DOHH2 (cell line): ENCODE results near the gene RAMP3.

ENCODE experiments used
- H3F3A ChIP-seq: fragments of 200-600 bp; sonication (generic), shearing (Covaris generic); 2 replicates; pipeline ENCODE4 v1.6.0; 2016; ENCODE audit warnings: antibody characterized with exemption, mild to moderate bottlenecking; ENCODE audit not compliant: control insufficient read depth, insufficient read depth
- H3K27ac ChIP-seq: fragments of 200-600 bp; sonication (generic); 2 replicates; pipeline ENCODE4 v1.5.1; 2014; ENCODE audit warnings: low read depth, mild to moderate bottlenecking, low read length, moderate library complexity
- H3K27me3 ChIP-seq: fragments of 200-600 bp; sonication (generic); 2 replicates; pipeline ENCODE4 v1.6.1; 2014; ENCODE audit warnings: mild to moderate bottlenecking, low read length, mixed read lengths; ENCODE audit not compliant: control insufficient read depth
- H3K36me3 ChIP-seq: fragments of 200-600 bp; sonication (generic); 2 replicates; pipeline ENCODE4 v1.6.1; 2014; ENCODE audit warnings: mild to moderate bottlenecking, low read length, moderate library complexity, mixed read lengths; ENCODE audit not compliant: control insufficient read depth
- H3K4me1 ChIP-seq: fragments of 200-600 bp; sonication (generic); 2 replicates; pipeline ENCODE4 v1.6.1; 2014; ENCODE audit warnings: mild to moderate bottlenecking, low read length, mixed read lengths; ENCODE audit not compliant: control insufficient read depth
- H3K4me2 ChIP-seq: fragments of 200-600 bp; sonication (generic); 2 replicates; pipeline ENCODE4 v1.6.0; 2014; ENCODE audit warnings: mild to moderate bottlenecking, low read length, moderate library complexity
- H3K4me3 ChIP-seq: fragments of 200-600 bp; sonication (generic); 2 replicates; pipeline ENCODE4 v1.5.1; 2014; ENCODE audit warnings: mild to moderate bottlenecking, low read length, mixed read lengths
- H3K79me2 ChIP-seq: fragments of 200-600 bp; sonication (generic); 2 replicates; pipeline ENCODE4 v1.6.1; 2014; ENCODE audit warnings: mild to moderate bottlenecking, low read length, mixed read lengths; ENCODE audit not compliant: control insufficient read depth
- H3K9me2 ChIP-seq: fragments of 200-600 bp; sonication (generic); replicated peaks from 2 replicates; pipeline ENCODE4 v1.6.1; 2014; ENCODE audit warnings: mild to moderate bottlenecking, low read length, mixed read lengths; ENCODE audit not compliant: control insufficient read depth
- H3K9me3 ChIP-seq: fragments of 200-600 bp; sonication (generic); 2 replicates; pipeline ENCODE4 v1.6.1; 2014; ENCODE audit warnings: antibody characterized with exemption, low read length, mixed read lengths; ENCODE audit not compliant: control insufficient read depth, insufficient read depth
- H4K20me1 ChIP-seq: fragments of 200-600 bp; sonication (generic); 2 replicates; pipeline ENCODE4 v1.6.0; 2014; ENCODE audit warnings: low read depth, mild to moderate bottlenecking, antibody characterized with exemption, low read length, moderate library complexity; ENCODE audit not compliant: control insufficient read depth, insufficient read depth
- EZH2phosphoT487 ChIP-seq: fragments of 200-600 bp; sonication (generic); IDR thresholded peaks from 2 replicates; pipeline ENCODE4 v1.6.1; 2017; ENCODE audit warnings: borderline replicate concordance, mild to moderate bottlenecking, antibody characterized with exemption, low read length, moderate library complexity, mixed read lengths
- TF ChIP-seq, protein P1 (sequence below): fragments of 200-600 bp; sonication (generic); IDR thresholded peaks from one replicate; pipeline ENCODE4 v1.5.1; 2014; ENCODE audit warnings: antibody characterized with exemption, mild to moderate bottlenecking, low read depth, low read length; ENCODE audit not compliant: poor library complexity, severe bottlenecking

The RAMP3 gene

DNA sequence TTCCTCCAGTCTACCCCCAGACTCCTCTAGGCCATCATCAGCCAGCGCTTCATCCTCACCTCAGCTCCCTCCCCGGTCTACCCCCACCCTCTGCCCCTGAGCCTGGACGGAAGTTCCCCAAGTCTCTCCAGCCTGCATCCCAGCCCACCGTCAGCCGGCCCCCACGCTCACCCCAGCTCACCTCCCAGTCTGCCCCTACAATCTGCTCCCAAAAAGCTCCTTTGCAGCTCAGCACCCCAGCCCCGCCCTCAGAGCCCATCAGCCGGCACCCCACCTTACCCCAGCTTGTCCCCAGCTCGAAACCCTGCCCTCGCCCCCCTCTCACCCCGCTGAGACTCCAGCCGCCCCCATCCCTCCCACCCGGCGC is 322 bp upstream of the RAMP3 start:
- Histone ChIP-seq H3K4me3 (no peak overlapping the region), H3K9me2 (no peaks in the 10 kb centered on the region), H3K27me3 (peaks cover 23% of the 10 kb centered on the region), H3K9me3 (no peaks in the 10 kb centered on the region), H3F3A (no peaks in the 10 kb centered on the region), H3K36me3 (no peaks in the 10 kb centered on the region), H3K27ac (no peak overlapping the region), H4K20me1 (no peaks in the 10 kb centered on the region), H3K4me1 (peaks cover 9% of the 10 kb centered on the region), H3K79me2 (no peaks in the 10 kb centered on the region), H3K4me2 (no peak overlapping the region)
- TF ChIP-seq, protein P1, sequence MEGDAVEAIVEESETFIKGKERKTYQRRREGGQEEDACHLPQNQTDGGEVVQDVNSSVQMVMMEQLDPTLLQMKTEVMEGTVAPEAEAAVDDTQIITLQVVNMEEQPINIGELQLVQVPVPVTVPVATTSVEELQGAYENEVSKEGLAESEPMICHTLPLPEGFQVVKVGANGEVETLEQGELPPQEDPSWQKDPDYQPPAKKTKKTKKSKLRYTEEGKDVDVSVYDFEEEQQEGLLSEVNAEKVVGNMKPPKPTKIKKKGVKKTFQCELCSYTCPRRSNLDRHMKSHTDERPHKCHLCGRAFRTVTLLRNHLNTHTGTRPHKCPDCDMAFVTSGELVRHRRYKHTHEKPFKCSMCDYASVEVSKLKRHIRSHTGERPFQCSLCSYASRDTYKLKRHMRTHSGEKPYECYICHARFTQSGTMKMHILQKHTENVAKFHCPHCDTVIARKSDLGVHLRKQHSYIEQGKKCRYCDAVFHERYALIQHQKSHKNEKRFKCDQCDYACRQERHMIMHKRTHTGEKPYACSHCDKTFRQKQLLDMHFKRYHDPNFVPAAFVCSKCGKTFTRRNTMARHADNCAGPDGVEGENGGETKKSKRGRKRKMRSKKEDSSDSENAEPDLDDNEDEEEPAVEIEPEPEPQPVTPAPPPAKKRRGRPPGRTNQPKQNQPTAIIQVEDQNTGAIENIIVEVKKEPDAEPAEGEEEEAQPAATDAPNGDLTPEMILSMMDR, result no peak
- TF ChIP-seq EZH2phosphoT487, result no peak

DNA sequence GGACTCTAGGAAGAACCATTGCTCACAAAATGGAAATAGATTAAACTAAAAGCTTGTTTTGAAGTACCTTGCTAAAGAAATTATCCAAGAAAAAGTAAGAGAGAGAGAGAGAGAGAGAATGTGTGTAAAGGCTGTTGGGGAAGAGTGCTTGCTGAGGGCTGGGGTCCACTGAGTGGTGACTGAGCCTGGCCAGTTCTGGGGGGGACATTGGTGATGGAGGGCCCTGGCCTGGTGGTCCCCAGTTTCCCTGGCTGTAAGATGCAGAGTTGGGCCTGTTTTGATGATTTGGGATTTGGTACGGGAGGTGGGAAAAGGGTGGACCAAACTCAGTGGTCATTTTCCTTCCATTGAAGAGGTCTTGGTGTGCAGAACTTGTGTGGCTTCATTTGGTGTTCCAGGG is 880 bp downstream of the RAMP3 start:
- H3K9me3 ChIP-seq, result no peaks in the 10 kb centered on the region
- no peak overlapping the region for H3K4me2 ChIP-seq
- peaks cover 23% of the 10 kb centered on the region for H3K27me3 ChIP-seq
- no peak overlapping the region for H3K4me3 ChIP-seq
- peaks cover 5% of the 10 kb centered on the region for H3K4me1 ChIP-seq
- no peaks in the 10 kb centered on the region for H3K79me2 ChIP-seq
- H3K36me3 ChIP-seq, result no peaks in the 10 kb centered on the region
- TF ChIP-seq, protein P1, result no peak
- TF ChIP-seq EZH2phosphoT487, result no peak
- no peaks in the 10 kb centered on the region for H3F3A ChIP-seq
- no peak overlapping the region for H3K27ac ChIP-seq
- H4K20me1 ChIP-seq, result no peaks in the 10 kb centered on the region
- no peaks in the 10 kb centered on the region for H3K9me2 ChIP-seq

DNA sequence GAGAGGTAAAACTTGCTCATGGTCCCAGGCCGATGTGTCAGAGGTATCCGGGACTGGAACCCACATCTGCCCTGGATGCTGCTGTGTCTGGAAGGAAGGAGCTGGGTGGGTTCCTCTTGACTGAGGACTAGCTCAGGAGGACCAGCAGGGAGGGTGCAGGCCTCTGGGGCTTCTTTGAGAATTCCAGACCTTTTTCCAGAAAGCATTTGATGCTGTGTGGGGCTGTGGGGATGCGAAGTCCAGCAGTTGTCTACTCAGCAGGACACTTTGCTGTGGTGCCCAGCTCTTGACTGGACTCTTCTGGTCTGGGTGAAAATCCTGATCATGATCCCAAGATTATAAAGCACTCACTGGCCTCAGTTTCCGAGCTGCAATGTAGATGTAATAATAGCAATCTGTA is 1.7 kb downstream of the RAMP3 start:
- Histone ChIP-seq H3K27ac (no peak overlapping the region), H4K20me1 (no peaks in the 10 kb centered on the region), H3K9me2 (no peaks in the 10 kb centered on the region), H3K79me2 (no peaks in the 10 kb centered on the region), H3K36me3 (no peaks in the 10 kb centered on the region), H3F3A (no peaks in the 10 kb centered on the region), H3K4me2 (no peak overlapping the region), H3K4me1 (peaks cover 2% of the 10 kb centered on the region), H3K9me3 (no peaks in the 10 kb centered on the region), H3K27me3 (peaks cover 23% of the 10 kb centered on the region), H3K4me3 (no peak overlapping the region)
- TF ChIP-seq, protein P1, result no peak
- TF ChIP-seq EZH2phosphoT487, result no peak

DNA sequence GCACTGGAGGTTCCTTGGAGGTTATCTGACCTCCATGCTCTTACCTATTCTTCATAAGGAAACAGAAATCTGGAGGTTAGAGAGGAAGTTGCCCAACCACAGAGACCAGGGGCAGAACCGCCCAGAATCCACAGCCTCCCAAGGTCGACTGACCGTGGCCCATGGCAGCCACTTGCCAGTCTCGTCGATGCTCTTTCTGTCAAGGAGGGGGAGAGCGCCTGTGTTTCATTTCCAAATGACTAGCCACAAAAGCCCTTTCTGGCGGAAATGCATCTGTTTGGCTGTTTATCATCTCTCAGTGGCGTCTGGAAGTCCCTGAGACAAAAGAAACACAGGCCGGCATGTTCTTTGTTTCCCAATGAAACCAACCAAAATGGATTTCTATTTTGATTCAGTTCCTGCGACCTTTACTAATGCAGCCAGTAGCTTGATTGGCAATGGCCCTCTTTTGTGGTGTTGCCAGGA is 2.9 kb downstream of the RAMP3 start:
- Histone ChIP-seq H3K4me1 (no peaks in the 10 kb centered on the region), H3K36me3 (no peaks in the 10 kb centered on the region)

More for the DNA sequence above, 2.9 kb downstream of the RAMP3 start:
- Histone ChIP-seq H3K9me3 (no peaks in the 10 kb centered on the region), H3K27ac (no peak overlapping the region), H4K20me1 (no peaks in the 10 kb centered on the region), H3K4me3 (no peak overlapping the region), H3K27me3 (peaks cover 26% of the 10 kb centered on the region), H3K4me2 (no peak overlapping the region), H3F3A (no peaks in the 10 kb centered on the region), H3K9me2 (no peaks in the 10 kb centered on the region), H3K79me2 (no peaks in the 10 kb centered on the region)
- TF ChIP-seq, protein P1, result no peak
- no peak for TF ChIP-seq EZH2phosphoT487
